SIG-M5 treated with dmso at 0.1 percent for 504 hours (cell line): ENCODE measurements around the gene PCDHB6.
"Not testable (repeated sequence)": the region's sequence is repeated elsewhere in the genome, so short reads cannot be mapped to it uniquely, and the experiment has no call there.

Experiments
- DNase-seq: peaks from one replicate; lab custom pipeline; 2025; ENCODE audit not compliant: unreplicated experiment; lab: John Stamatoyannopoulos, UW

The PCDHB6 gene

GRCh38 chr5:141157901-141158300, 8.0 kb downstream of the PCDHB6 start:
- not testable (repeated sequence) for DNase-seq

GRCh38 chr5:141172381-141173204, 22.7 kb downstream of the PCDHB6 start, which contains the start of gene PCDHB7:
Gene PCDHB7 (plus strand): TSS chr5:141172644. CDS start chr5:141172836, 192 bp downstream.
- DNase-seq = no peak

GRCh38 chr5:141174291-141175104, 24.6 kb downstream of the PCDHB6 start:
- DNase-seq = not testable (repeated sequence)

GRCh38 chr5:141175933-141176332, 26.1 kb downstream of the PCDHB6 start:
- DNase-seq = no peak

- not testable (repeated sequence) for DNase-seq
Measured at GRCh38 chr5:141177577-141178191, 27.8 kb downstream of the PCDHB6 start, which contains the start of gene PCDHB8. Gene PCDHB8 (plus strand): TSS chr5:141177790. CDS start chr5:141178035, 245 bp downstream.

GRCh38 chr5:141179371-141179770, 29.5 kb downstream of the PCDHB6 start:
- not testable (repeated sequence) for DNase-seq

GRCh38 chr5:141179876-141180275, 30.0 kb downstream of the PCDHB6 start:
- not testable (repeated sequence) for DNase-seq

- no peak for DNase-seq
Measured at GRCh38 chr5:141180313-141180712, 30.5 kb downstream of the PCDHB6 start.

- peak; percentile 18 for DNase-seq
Measured at GRCh38 chr5:141182248-141182647, 32.4 kb downstream of the PCDHB6 start, which contains the start of gene PCDHB16. Gene PCDHB16 (plus strand): TSS chr5:141182387. CDS start chr5:141182560, 173 bp downstream.

GRCh38 chr5:141184117-141184855, 34.4 kb downstream of the PCDHB6 start:
- DNase-seq = not testable (repeated sequence)

GRCh38 chr5:141186897-141187512, 37.1 kb downstream of the PCDHB6 start, which contains the start of gene PCDHB9:
Gene PCDHB9 (plus strand): TSS chr5:141187161. CDS start chr5:141187319, 158 bp downstream.
- no peak for DNase-seq

GRCh38 chr5:141188682-141189081, 38.8 kb downstream of the PCDHB6 start:
- not testable (repeated sequence) for DNase-seq

GRCh38 chr5:141189131-141189530, 39.3 kb downstream of the PCDHB6 start:
- not testable (repeated sequence) for DNase-seq

GRCh38 chr5:141192110-141192725, 42.4 kb downstream of the PCDHB6 start, which contains the start of gene PCDHB10:
Gene PCDHB10 (plus strand): TSS chr5:141192353. CDS start chr5:141192553, 200 bp downstream.
- peak; percentile 44 for DNase-seq

GRCh38 chr5:141194332-141194731, 44.5 kb downstream of the PCDHB6 start:
- not testable (repeated sequence) for DNase-seq

- DNase-seq = no peak
Measured at GRCh38 chr5:141196363-141196762, 46.5 kb downstream of the PCDHB6 start.

GRCh38 chr5:141199359-141200235, 49.7 kb downstream of the PCDHB6 start, which contains the start of gene PCDHB11:
Gene PCDHB11 (plus strand): TSS chr5:141199627. CDS start chr5:141199775, 148 bp downstream.
- DNase-seq = peak; percentile 23

GRCh38 chr5:141201126-141201525, 51.3 kb downstream of the PCDHB6 start:
- DNase-seq = not testable (repeated sequence)
